Suprapubic skin (tissue), 4 donors: Measurements from ENCODE around the gene RALGPS1.

ENCODE experiments used
- CTCF ChIP-seq, 2 donors: fragments of 200-600 bp in 1 of 2; fragments of 450-650 bp in 1 of 2; sonication (generic) in 1 of 2; IDR thresholded peaks; one replicate each; pipeline ENCODE4 v1.5.1; 2016 to 2019; ENCODE audit warnings: antibody characterized with exemption in 2 of 2, mild to moderate bottlenecking in 1 of 2, moderate library complexity in 1 of 2
- EP300 ChIP-seq: sonication (generic); formaldehyde crosslinking; IDR thresholded peaks from one replicate; pipeline ENCODE4 v1.6.1; 2017; ENCODE audit warnings: antibody characterized with exemption
- POLR2A ChIP-seq, 2 donors: fragments of 450-650 bp; IDR thresholded peaks; one replicate each; pipeline ENCODE4 v1.6.1; 2017; ENCODE audit warnings: antibody characterized with exemption in 2 of 2, mild to moderate bottlenecking in 2 of 2, moderate library complexity in 2 of 2
- POLR2AphosphoS5 ChIP-seq, 3 donors: sonication (generic); formaldehyde crosslinking; IDR thresholded peaks; one replicate each; pipeline ENCODE4 v1.6.1; 2017; ENCODE audit warnings: antibody characterized with exemption in 3 of 3

- TF ChIP-seq POLR2AphosphoS5 (IDR thresholded peaks at IDR 0.05) = no peak
- TF ChIP-seq CTCF (IDR thresholded peaks at IDR 0.05) = no peak
- no peak for TF ChIP-seq POLR2A (IDR thresholded peaks at IDR 0.05)
- TF ChIP-seq EP300 = no peak
These were observed 291.4 kb downstream of the RALGPS1 start for GRCh38 chr9:127205952-127206351.
